HCT116 (cell line): ENCODE results near the gene TMEM98. TPM values are rescaled to one million over a fixed set of nuclear protein-coding genes. Genes with fewer than 3 reads are reported as not detected.

ENCODE experiments used
- ATAC-seq: fragments of 200-7000 bp; cut with Tn5 transposase; 2 replicates; pipeline ENCODE4 v1.9.1; 2020; ENCODE audit warnings: mild to moderate bottlenecking, moderate library complexity
- BruUV-seq: library from RNA; stranded (reverse); fragments of 400-500 nt; replicated peaks from 2 replicates; lab custom pipeline; 2021; lab: Mats Ljungman, UMichigan
- CTCF ChIA-PET: fragments of 300-600 bp; sonication (Branson Sonifier 250); formaldehyde crosslinking; loops from one replicate; lab custom pipeline; 2021; ENCODE audit warnings: antibody characterized with exemption; lab: Charles Lee
- POLR2A ChIA-PET: fragments of 300-600, 350-600 bp; sonication (Branson Sonifier 250); formaldehyde crosslinking; loops from one replicate; lab custom pipeline; 2021; ENCODE audit warnings: antibody characterized with exemption; lab: Charles Lee
- RAD21 ChIA-PET, 2 experiments: fragments of 300-600 bp; sonication (Branson Sonifier 250); formaldehyde crosslinking; loops; one replicate each; lab custom pipeline; 2023; ENCODE audit warnings: low total read pairs in 2 of 2; ENCODE audit not compliant: uncharacterized antibody in 2 of 2, unreplicated experiment in 2 of 2, low non-redundant PET in 1 of 2; lab: Charles Lee
- DNase-seq: peaks from one replicate; pipeline ENCODE4 v3.0.0-alpha.2; 2010; ENCODE audit warnings: low read depth, low spot score
- H2AFZ ChIP-seq: fragments of 200-600 bp; shearing (Covaris generic), sonication (generic); 2 replicates; pipeline ENCODE4 v1.6.1; 2017; ENCODE audit warnings: low read depth, mixed run types, mixed read lengths, antibody characterized with exemption, low read length; ENCODE audit not compliant: poor library complexity, severe bottlenecking
- H3K27ac ChIP-seq: 2 replicates; pipeline ENCODE4 v1.5.1; 2012; ENCODE audit warnings: low read depth, low read length
- H3K27me3 ChIP-seq: fragments of 200-600 bp; sonication (generic); 2 replicates; pipeline ENCODE4 v1.6.1; 2016; ENCODE audit warnings: mixed run types, low read length, mixed read lengths; ENCODE audit not compliant: insufficient read depth
- H3K36me3 ChIP-seq, 2 experiments: fragments of 200-500 bp in 1 of 2; fragments of 200-600 bp in 1 of 2; sonication (Bioruptor generic) in 1 of 2; sonication (generic) in 1 of 2; 2 replicates each; pipeline versions ENCODE4 v1.5.1 to v1.6.1; 2014 to 2016; ENCODE audit warnings: low read length in 2 of 2, inconsistent platforms in 1 of 2, mixed read lengths in 1 of 2, mixed run types in 1 of 2; ENCODE audit not compliant: insufficient read depth in 2 of 2, control insufficient read depth in 1 of 2
- H3K4me1 ChIP-seq, 2 experiments: fragments of 200-600 bp in 1 of 2; sonication (generic) in 1 of 2; 2 replicates each; pipeline versions ENCODE4 v1.5.1 to v1.6.1; 2012 to 2017; ENCODE audit warnings: low read length in 2 of 2, inconsistent platforms in 1 of 2, mild to moderate bottlenecking in 1 of 2, mixed read lengths in 1 of 2, mixed run types in 1 of 2, moderate library complexity in 1 of 2; ENCODE audit not compliant: insufficient read depth in 2 of 2, control insufficient read depth in 1 of 2
- H3K4me2 ChIP-seq: fragments of 200-600 bp; sonication (generic); 2 replicates; pipeline ENCODE4 v1.6.1; 2017; ENCODE audit warnings: mixed run types, low read length, mixed read lengths
- H3K4me3 ChIP-seq, 2 experiments: fragments of 200-600 bp in 1 of 2; sonication (generic) in 1 of 2; replicated peaks in 1 of 2; 2 replicates each; pipeline ENCODE4 v1.5.1; 2011 to 2016; ENCODE audit warnings: low read length in 2 of 2, control low read depth in 1 of 2, low read depth in 1 of 2, mild to moderate bottlenecking in 1 of 2, mixed read lengths in 1 of 2, mixed run types in 1 of 2
- H3K79me2 ChIP-seq: fragments of 200-600 bp; sonication (generic); 2 replicates; pipeline ENCODE4 v1.6.1; 2017; ENCODE audit warnings: mild to moderate bottlenecking, mixed run types, low read length, moderate library complexity, mixed read lengths; ENCODE audit not compliant: insufficient read depth
- H3K9ac ChIP-seq: fragments of 200-600 bp; sonication (generic); 2 replicates; pipeline ENCODE4 v1.6.1; 2016; ENCODE audit warnings: low read length, mixed read lengths
- H3K9me2 ChIP-seq: fragments of 200-600 bp; sonication (generic), shearing (Covaris generic); 2 replicates; pipeline ENCODE4 v1.6.1; 2017; ENCODE audit warnings: mixed run types, mild to moderate bottlenecking, moderate library complexity; ENCODE audit not compliant: insufficient read depth
- H3K9me3 ChIP-seq, 2 experiments: fragments of 200-500 bp in 1 of 2; fragments of 200-600 bp in 1 of 2; sonication (Bioruptor generic) in 1 of 2; sonication (generic) in 1 of 2; 2 replicates each; pipeline ENCODE4 v1.6.1; 2014 to 2017; ENCODE audit warnings: low read length in 2 of 2, mixed read lengths in 2 of 2, inconsistent platforms in 1 of 2, low read depth in 1 of 2, mild to moderate bottlenecking in 1 of 2, mixed run types in 1 of 2, moderate library complexity in 1 of 2; ENCODE audit not compliant: control insufficient read depth in 1 of 2, insufficient read depth in 1 of 2
- H4K20me1 ChIP-seq: fragments of 200-600 bp; sonication (generic), shearing (Covaris generic); 2 replicates; pipeline ENCODE4 v1.6.1; 2017; ENCODE audit warnings: mixed run types, mild to moderate bottlenecking, moderate library complexity; ENCODE audit not compliant: insufficient read depth
- EGR1 ChIP-seq: IDR thresholded peaks from 2 replicates; pipeline ENCODE4 v1.6.1; 2012; ENCODE audit warnings: low read depth
- EZH2 ChIP-seq: fragments of 200-600 bp; sonication (generic); IDR thresholded peaks from 2 replicates; pipeline ENCODE4 v1.6.1; 2017; ENCODE audit warnings: antibody characterized with exemption, mixed run types
- JUND ChIP-seq: IDR thresholded peaks from 2 replicates; pipeline ENCODE4 v1.6.1; 2012
- MAX ChIP-seq: IDR thresholded peaks from 2 replicates; pipeline ENCODE4 v1.6.1; 2012
- POLR2A ChIP-seq: IDR thresholded peaks from 2 replicates; pipeline ENCODE4 v1.7.0; 2011; ENCODE audit warnings: borderline replicate concordance; ENCODE audit not compliant: insufficient read depth, insufficient read length; ENCODE audit errors: extremely low read depth
- POLR2AphosphoS5 ChIP-seq: IDR thresholded peaks from 2 replicates; pipeline ENCODE4 v1.6.1; 2011; ENCODE audit warnings: mild to moderate bottlenecking, low read depth, low read length, moderate library complexity
- SIN3A ChIP-seq: IDR thresholded peaks from 2 replicates; pipeline ENCODE4 v1.6.1; 2012; ENCODE audit warnings: low read depth
- SP1 ChIP-seq: IDR thresholded peaks from 2 replicates; pipeline ENCODE4 v1.6.1; 2012; ENCODE audit warnings: low read depth
- YY1 ChIP-seq: IDR thresholded peaks from 2 replicates; pipeline ENCODE4 v1.6.1; 2011; ENCODE audit warnings: low read length, low read depth, moderate library complexity, mild to moderate bottlenecking; ENCODE audit not compliant: insufficient replicate concordance; ENCODE audit errors: extremely low read depth
- ZBTB33 ChIP-seq: IDR thresholded peaks from 2 replicates; pipeline ENCODE4 v1.6.1; 2011; ENCODE audit warnings: mild to moderate bottlenecking, low read length, moderate library complexity; ENCODE audit not compliant: insufficient replicate concordance; ENCODE audit errors: extremely low read depth
- ZFX ChIP-seq: fragments of 450-650 bp; IDR thresholded peaks from 2 replicates; pipeline ENCODE4 v1.6.1; 2017
- intact Hi-C: fragments of 100-400 bp; cut with micrococcal nuclease; formaldehyde crosslinking; loops from 2 replicates; pipeline ENCODE4 v1.10.0; 2022
- total RNA-seq: library from RNA; stranded (reverse); gene quantifications from one replicate; pipeline ENCODE4 v1.2.1, GENCODE V29; 2021; ENCODE audit not compliant: unreplicated experiment

TMEM98 gene
- total RNA-seq, 1 experiment from 2014 or later, result 29.3 TPM

DNA sequence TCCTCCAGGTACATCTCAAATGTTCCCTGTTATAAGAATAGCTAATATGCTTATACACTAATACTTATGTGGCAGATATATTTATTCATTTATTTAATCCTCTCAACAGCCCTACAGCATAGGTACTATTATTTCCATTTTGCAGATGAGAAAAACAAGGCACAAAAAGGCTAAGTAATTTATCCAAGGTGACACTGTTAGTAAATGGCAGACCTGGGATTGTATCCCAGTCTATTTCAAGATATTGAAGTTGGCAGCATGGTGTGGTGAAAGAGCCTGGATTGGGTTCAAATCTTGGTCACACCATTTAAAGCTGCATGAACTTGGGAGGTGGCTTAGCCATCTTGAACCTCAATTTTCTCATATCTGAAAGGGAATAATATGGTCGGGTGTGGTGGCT is 27.2 kb downstream of the TMEM98 start (continued):
- TF ChIP-seq ZBTB33 (no peak), POLR2AphosphoS5 (no peak), EGR1 (no peak), ZFX (no peak), POLR2A (no peak)

DNA sequence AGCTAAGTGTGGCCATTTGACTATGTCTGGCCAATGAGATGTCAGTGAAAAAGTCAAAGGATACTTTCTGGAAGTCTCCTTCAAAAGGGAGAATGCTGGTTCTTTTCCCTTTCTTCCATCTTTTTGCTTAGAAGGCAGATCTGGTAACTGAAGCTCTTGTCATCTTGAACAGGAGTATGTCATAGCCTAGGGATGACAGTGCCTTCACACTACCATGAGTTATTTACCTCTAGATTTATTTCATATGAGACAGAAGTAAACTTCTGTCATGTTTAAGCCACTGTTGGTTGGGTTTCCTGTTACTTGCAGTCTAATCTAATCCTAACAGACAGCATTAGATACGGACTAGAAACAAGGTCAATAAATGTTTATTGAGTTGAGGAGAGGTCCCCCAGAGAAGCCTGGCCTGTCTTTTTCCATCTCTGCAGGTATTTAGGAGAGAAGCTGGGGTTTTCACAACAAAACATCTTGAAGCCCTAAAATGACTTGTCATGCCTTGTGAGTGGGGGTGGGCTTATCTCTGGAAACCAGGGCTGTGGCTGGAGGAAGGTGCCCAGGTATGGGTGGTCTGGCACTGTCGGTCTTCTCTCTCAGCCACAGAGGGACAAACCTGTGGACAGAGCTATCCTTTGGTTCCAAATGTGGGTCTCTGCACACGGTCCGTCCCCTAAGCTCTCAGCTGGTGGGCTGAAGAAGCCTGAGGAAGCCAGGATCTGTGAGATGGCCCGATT is 28.5 kb downstream of the TMEM98 start:
- intact Hi-C loops, result no loop called here
- Histone ChIP-seq H3K4me2 (no peak overlapping the region), H4K20me1 (no peaks in the 10 kb centered on the region), H3K9me2 (no peaks in the 10 kb centered on the region), H3K36me3 (no peaks in the 10 kb centered on the region), H3K79me2 (no peaks in the 10 kb centered on the region), H3K27ac (no peak overlapping the region), H3K9ac (no peak overlapping the region), H3K4me1 (no peaks in the 10 kb centered on the region), H3K9me3 (no peaks in the 10 kb centered on the region), H3K27me3 (peaks cover 18% of the 10 kb centered on the region), H2AFZ (no peak overlapping the region), H3K4me3 (no peak overlapping the region)
- POLR2A ChIA-PET, result no interaction called here
- RAD21 ChIA-PET, result no interaction called here
- TF ChIP-seq JUND (no peak), SP1 (no peak), EZH2 (no peak), SIN3A (no peak), MAX (no peak), POLR2A (no peak), YY1 (no peak)
- DNase-seq (no peak), ATAC-seq (no peak)
- CTCF ChIA-PET, result no interaction called here
- no TSS peak for BruUV-seq
